GM18519 (cell line): ENCODE results near the gene SALL4.
"Not testable (repeated sequence)": the region's sequence is repeated elsewhere in the genome, so short reads cannot be mapped to it uniquely, and the experiment has no call there.

Experiments used
- ATAC-seq: cut with Tn5 transposase; IDR thresholded peaks from one replicate; pipeline ENCODE4 v1.9.1; 2021; ENCODE audit warnings: mild to moderate bottlenecking, moderate library complexity; ENCODE audit not compliant: unreplicated experiment, low FRiP score

Gene SALL4

DNA sequence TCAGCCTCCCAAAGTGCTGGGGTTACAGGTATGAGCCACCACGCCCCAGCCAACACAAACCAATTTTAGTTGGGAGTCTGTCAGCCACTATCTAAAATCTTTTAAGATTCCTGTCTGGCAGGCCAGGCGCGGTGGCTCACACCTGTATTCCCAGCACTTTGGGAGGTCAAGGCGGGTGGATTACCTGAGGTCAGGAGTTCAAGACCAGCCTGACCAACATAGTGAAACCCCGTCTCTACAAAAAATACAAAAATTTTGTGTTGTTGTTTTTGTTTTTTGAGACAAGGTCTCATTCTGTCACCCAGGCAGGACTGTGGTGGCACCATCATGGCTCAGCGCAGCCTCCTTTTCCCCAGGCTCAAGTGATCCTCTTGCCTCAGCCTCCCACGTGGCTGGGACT, 62.0 kb downstream of the SALL4 start:
- not testable (repeated sequence) for ATAC-seq

- ATAC-seq = no peak
Observed at GRCh38 chr20:51739722-51740249, 62.5 kb downstream of the SALL4 start.

DNA sequence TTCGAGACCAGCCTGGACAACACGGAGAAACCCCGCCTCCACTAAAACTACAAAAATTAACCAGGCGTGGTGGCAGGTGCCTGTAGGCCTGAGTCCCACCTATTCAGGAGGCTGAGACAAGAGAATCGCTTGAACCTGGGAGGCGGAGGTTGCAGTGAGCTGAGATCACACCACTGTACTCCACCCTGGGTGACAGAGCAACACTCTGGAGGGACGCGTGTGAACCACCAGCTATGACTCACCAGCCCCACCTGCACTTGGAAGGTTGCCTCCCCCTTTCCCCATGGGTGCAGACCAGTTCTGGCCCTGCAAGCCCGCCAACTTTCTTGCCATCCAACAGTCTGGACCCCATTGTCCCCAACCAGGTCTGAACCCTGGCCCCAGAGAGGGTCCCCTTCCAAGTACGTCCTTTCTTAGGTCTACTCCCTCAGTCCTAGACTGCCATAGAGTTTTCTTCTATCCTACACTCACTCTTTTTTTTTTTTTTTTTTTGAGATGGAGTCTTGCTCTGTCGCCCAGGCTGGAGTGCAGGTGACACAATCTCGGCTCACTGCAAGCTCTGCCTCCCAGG, 63.4 kb downstream of the SALL4 start:
- ATAC-seq = no peak

DNA sequence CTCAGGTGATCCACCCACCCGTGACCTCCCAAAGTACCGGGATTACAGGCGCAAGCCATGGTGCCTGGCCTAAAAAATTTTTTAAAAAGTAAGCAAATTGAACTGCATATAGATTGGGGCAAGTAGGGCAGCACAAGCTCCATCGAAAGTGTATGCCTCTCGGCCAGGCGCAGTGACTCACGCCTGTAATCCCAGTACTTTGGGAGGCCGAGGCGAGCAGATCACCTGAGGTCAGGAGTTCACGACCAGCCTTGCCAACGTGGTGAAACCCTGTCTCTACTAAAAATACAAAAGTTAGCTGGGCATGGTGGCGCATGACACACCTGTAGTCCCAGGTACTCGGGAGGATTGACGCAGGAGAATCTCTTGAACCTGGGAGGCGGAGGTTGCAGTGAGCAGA, 64.1 kb downstream of the SALL4 start:
- ATAC-seq = not testable (repeated sequence)

DNA sequence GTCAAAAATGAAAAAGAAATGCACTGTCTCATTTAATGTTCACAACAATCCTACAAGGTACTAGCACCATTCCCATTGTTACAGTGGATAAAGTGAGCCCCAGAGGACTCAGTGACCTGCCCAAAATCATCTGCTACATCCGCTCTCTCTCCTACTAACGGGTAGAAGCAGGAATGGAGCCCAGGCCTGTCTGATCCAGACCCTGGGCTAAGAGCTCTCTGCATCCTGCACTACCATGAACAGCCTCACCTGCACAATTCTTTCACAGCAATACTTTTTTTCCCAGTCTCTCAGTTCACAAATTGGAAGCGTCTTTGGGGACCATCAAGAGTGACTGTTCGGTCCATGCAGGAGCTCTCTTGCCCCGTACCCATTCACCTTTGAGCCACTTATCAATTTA, 65.4 kb downstream of the SALL4 start:
- ATAC-seq = no peak

DNA sequence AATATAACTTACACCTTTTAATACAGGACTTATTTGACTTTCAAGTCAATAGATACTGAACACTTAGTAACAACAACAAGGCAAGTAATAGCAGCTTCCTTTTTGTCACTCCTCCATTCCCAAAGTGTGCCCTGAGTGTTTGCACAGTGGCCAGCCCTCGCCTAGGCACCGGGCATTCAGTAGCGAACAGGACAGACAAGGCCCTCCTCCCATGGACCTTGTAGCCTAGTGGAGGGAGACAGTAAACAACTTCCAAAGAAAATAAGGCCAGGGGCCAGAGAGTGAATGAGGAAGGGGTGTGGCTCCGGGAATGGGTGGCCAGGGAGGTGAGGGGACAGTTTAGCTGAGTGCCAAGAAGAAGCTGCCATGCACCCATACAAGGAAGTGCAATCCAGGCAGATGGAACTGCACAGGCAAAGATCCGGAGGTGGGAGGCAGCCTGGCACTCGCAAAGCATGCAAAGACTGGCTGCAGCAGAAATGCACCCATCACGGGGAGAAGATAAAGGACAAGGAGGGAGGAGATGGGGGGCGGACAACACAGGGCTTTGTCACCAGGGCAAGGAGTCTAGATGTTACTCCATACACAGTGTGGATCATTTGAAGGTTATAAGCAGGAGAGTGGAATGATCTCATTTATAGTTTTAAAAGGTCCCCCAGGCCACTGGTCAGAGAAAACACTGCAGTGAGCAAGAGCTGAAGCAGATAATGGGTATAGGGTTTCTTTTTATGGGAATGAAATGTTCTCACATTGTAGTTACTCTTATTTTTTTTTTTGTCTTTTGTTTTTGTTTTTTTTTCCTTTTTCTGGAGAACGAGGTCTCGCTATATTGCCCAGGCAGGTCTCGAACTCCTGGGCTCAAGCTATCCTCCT, 66.4 kb downstream of the SALL4 start:
- no peak for ATAC-seq

DNA sequence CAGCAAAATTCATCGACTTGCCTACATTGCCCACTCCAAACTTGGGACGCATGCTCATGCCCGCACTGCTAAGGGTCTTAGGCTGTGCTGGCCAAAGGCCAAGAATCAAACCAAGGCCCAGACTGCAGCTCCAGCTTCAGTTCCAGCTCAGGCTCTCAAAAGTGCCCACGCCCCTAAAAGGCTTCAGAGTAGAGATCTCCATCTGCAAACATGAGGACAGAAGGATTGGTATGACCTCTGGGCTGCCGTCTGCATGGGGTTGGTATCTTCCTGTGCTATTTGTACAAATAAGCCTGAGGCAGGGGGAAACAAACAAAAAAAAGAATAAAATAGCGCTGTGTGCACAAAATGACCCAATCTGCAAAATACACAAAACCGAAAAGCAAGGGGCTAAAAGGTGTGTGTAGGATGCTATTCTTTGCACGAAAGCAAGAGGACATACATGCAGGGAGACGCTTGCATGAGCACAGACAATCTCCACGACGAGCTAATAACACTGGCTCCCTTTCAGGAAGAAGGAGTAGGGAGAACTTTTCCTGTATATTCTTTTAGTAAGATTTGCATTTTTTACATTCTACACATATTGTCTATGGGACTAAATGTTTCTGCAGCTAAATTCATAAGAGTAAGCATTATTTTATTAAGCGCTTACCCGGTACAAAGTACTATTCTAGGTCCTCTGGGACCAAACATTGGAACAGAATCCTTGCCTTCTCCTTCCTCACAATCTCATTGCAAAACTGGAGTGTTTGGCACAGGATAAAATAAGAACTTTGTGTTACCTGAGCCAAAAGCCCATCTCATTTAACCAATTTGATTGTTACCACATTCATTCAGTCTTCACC, 67.2 kb downstream of the SALL4 start:
- ATAC-seq = no peak

DNA sequence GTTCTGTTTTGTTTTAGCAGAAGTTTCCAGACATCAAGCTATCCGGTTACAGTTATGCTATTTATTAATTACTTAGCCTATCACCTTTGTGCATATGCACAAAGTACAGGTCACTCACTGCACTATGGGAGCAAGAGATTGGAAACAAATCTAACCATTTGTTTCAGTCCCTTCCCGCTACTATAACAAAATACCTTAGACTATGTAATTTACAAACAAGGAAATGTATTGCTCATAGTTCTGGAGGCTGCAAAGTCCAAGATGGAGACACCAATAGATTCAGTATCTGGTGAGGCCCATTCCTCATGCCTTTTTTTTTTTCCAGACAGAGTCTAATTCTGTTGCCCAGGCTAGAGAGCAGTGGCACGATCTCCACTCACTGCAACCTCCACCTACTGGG, 69.3 kb downstream of the SALL4 start:
- no peak for ATAC-seq
